Nephron (organoid): Measurements from ENCODE around the gene RNF222.
A peak's percentile ranks its signal among the peaks of the same experiment; 100 is the strongest.

Experiments used
- H3K27ac Mint-ChIP-seq, 3 experiments: 2 replicates each; pipeline ENCODE4 v1.8.0; 2020; ENCODE audit warnings: mixed read lengths in 3 of 3, mild to moderate bottlenecking in 2 of 3, moderate library complexity in 1 of 3
- H3K27me3 Mint-ChIP-seq: 2 replicates; pipeline ENCODE4 v1.8.0; 2021; ENCODE audit warnings: low read depth, mild to moderate bottlenecking, moderate library complexity, mixed read lengths
- H3K36me3 Mint-ChIP-seq: 2 replicates; pipeline ENCODE4 v1.8.0; 2020; ENCODE audit warnings: low read depth, mixed read lengths
- H3K4me1 Mint-ChIP-seq: 2 replicates; pipeline ENCODE4 v1.8.0; 2020; ENCODE audit warnings: mixed read lengths
- H3K4me3 Mint-ChIP-seq, 3 experiments: 2 replicates each; pipeline ENCODE4 v1.8.0; 2020; ENCODE audit warnings: mild to moderate bottlenecking in 3 of 3, mixed read lengths in 3 of 3, moderate library complexity in 2 of 3
- H3K9me3 Mint-ChIP-seq: 2 replicates; pipeline ENCODE4 v1.8.0; 2020; ENCODE audit warnings: mixed read lengths
- CTCF ChIP-seq, 3 experiments: fragments of 200-600 bp; sonication (generic); IDR thresholded peaks; one replicate each; pipeline ENCODE4 v1.5.0; 2021; ENCODE audit warnings: antibody characterized with exemption in 3 of 3; ENCODE audit not compliant: unreplicated experiment in 3 of 3

The RNF222 gene

DNA sequence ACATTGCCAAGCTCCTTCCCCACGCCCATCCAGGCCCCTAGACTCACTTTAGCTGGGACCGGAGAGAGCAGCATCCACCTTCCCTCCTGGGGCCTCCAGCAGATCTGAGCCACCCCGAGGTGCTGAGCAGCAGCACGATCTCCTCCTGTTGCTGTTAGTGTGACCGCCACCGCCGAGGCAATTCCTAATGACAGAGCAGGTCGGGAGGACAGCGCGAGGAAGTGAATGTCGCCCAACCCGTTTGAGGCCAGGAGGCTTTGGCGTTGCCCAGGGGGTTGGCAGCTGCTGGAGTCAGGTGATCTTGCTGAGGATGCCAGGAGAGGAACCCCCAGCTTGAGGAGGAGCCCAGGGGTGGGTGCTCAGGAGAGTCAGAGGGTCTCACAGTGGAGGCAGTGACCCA is at the start of gene RNF222:
Gene RNF222 (minus strand): TSS at position 192 of the 400 bp plus-strand sequence. CDS start 4,366 bp downstream, outside the sequence.
- H3K27ac Mint-ChIP-seq, result no peak within 1 kb of the TSS
- H3K9me3 Mint-ChIP-seq, result no peaks in the 10 kb centered on the region
- peaks cover 8% of the 10 kb centered on the region for H3K4me1 Mint-ChIP-seq
- no peak within 1 kb of the TSS for H3K4me3 Mint-ChIP-seq
- H3K27me3 Mint-ChIP-seq, result peaks cover 57% of the 10 kb centered on the region
- no peaks in the 10 kb centered on the region for H3K36me3 Mint-ChIP-seq
- no peak for TF ChIP-seq CTCF (IDR thresholded peaks at IDR 0.05; ENCODE audit: unreplicated experiment in 3 of 3)

- Mint-ChIP-seq H3K9me3 (no peaks in the 10 kb centered on the region), H3K36me3 (peaks cover 59% of the 10 kb centered on the region), H3K4me1 (peaks cover 12% of the 10 kb centered on the region), H3K27ac (no peak overlapping the region), H3K4me3 (no peak overlapping the region), H3K27me3 (no peaks in the 10 kb centered on the region)
- TF ChIP-seq CTCF (IDR thresholded peaks at IDR 0.05; ENCODE audit: unreplicated experiment in 3 of 3), result no peak
Observed at GRCh38 chr17:8445536-8445935, 47.9 kb upstream of the RNF222 start.

DNA sequence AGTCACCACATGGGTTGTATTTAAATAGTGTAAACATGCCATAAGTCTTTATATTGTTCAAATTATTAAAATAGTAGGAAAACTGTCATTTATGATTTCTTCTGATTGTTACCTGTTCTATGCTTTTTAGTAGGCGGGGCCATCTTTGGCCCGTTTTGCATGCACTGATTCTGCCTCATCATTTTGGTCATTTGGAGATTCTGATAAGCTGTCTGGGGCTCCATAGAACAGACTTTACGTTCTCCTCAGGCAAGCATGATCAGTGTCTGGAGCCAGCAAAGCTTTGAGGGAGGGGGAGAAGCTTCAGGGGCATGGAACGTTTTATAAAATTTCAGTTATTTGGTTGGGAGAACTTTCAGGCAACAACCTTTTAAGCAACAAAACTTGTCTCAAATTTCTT is 46.9 kb upstream of the RNF222 start:
- no peak for TF ChIP-seq CTCF (IDR thresholded peaks at IDR 0.05; ENCODE audit: unreplicated experiment in 3 of 3)
- peaks cover 12% of the 10 kb centered on the region for H3K4me1 Mint-ChIP-seq
- no peaks in the 10 kb centered on the region for H3K9me3 Mint-ChIP-seq
- no peaks in the 10 kb centered on the region for H3K27me3 Mint-ChIP-seq
- H3K4me3 Mint-ChIP-seq, result no peak overlapping the region
- no peak overlapping the region for H3K27ac Mint-ChIP-seq
- H3K36me3 Mint-ChIP-seq, result peaks cover 57% of the 10 kb centered on the region

- Mint-ChIP-seq H3K4me3 (no peak overlapping the region), H3K27me3 (no peaks in the 10 kb centered on the region), H3K4me1 (peaks cover 12% of the 10 kb centered on the region), H3K27ac (no peak overlapping the region), H3K9me3 (no peaks in the 10 kb centered on the region), H3K36me3 (peaks cover 52% of the 10 kb centered on the region)
- no peak for TF ChIP-seq CTCF (IDR thresholded peaks at IDR 0.05; ENCODE audit: unreplicated experiment in 3 of 3)
Observed at GRCh38 chr17:8443756-8444155, 46.1 kb upstream of the RNF222 start.

DNA sequence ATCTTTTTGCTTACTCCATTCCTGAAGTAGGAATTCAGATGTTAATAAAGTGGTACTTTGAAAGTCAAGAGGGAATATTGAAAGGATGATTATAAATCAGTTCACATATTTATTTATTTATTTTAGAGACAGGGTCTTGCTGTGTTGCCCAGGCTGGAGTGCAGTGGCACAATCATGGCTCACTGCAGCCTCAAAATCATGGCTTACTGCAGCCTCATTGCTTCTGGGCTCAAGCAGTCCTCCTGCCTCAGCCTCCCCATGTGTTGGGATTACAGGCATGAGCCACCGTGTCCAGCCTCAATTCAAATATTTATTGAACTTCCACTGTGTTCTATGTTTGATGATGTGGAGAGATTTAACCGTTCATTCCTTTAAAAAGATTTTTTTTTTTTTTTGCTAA is 44.7 kb upstream of the RNF222 start:
- Mint-ChIP-seq H3K36me3 (peaks cover 40% of the 10 kb centered on the region), H3K27ac (no peak overlapping the region), H3K4me3 (no peak overlapping the region), H3K9me3 (no peaks in the 10 kb centered on the region), H3K4me1 (peaks cover 19% of the 10 kb centered on the region), H3K27me3 (no peaks in the 10 kb centered on the region)
- no peak for TF ChIP-seq CTCF (IDR thresholded peaks at IDR 0.05; ENCODE audit: unreplicated experiment in 3 of 3)

DNA sequence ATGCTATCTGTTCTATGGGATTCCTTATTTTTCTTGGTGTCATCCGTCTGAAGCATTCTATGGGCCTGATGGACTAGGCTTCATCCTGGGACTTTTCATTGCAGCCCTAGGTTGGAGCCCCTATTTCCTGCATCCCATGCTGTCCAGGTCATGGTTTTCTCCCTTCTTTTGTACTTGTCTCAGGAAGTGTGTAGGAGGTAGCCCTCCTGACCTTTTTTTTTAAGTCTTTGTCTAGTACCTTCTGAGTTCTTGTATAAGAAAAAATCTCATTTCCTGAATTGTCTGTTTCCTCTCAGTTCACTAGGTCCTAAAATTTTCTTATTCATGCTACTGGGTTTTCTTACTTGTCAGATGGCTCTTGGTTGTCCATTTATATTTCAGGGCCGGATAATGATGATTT is 44.1 kb upstream of the RNF222 start:
- no peaks in the 10 kb centered on the region for H3K27me3 Mint-ChIP-seq
- TF ChIP-seq CTCF (IDR thresholded peaks at IDR 0.05; ENCODE audit: unreplicated experiment in 3 of 3), result no peak
- peak overlapping the region in 1 of 3 experiments; percentile 28 for H3K27ac Mint-ChIP-seq

More for the DNA sequence above, 44.1 kb upstream of the RNF222 start:
- Mint-ChIP-seq H3K36me3 (peaks cover 34% of the 10 kb centered on the region), H3K4me1 (peaks cover 25% of the 10 kb centered on the region), H3K4me3 (peak overlapping the region in 1 of 3 experiments; percentile 14), H3K9me3 (no peaks in the 10 kb centered on the region)
